ENCODE measurements around the gene FXYD6.

Gene FXYD6

DNA sequence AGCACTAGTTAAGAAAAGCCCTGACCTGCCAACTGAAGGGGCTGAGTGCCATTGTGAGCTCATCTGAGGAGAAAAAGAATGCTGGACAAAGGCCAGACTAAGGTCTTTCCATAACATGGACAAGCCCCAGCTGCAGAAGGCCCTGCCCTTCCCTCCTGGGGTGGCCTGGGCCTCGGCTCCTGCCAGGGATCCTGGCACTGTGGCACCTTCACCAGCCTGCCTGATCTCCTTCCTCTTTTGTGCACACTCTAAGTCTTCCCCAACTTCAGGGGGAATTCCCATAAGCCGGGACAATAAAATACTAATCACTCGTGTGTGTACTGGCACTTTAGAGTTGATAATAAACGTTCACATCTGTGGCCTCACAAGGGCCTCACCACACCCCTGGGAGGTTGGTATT lies 42.9 kb upstream of the FXYD6 start:
- no peak overlapping the region for H3K4me3 ChIP-seq (ENCODE audit: insufficient read depth, low read length, poor library complexity, severe bottlenecking)
- H3K9ac ChIP-seq (ENCODE audit: low read length): no peak overlapping the region
- TF ChIP-seq, protein P1, sequence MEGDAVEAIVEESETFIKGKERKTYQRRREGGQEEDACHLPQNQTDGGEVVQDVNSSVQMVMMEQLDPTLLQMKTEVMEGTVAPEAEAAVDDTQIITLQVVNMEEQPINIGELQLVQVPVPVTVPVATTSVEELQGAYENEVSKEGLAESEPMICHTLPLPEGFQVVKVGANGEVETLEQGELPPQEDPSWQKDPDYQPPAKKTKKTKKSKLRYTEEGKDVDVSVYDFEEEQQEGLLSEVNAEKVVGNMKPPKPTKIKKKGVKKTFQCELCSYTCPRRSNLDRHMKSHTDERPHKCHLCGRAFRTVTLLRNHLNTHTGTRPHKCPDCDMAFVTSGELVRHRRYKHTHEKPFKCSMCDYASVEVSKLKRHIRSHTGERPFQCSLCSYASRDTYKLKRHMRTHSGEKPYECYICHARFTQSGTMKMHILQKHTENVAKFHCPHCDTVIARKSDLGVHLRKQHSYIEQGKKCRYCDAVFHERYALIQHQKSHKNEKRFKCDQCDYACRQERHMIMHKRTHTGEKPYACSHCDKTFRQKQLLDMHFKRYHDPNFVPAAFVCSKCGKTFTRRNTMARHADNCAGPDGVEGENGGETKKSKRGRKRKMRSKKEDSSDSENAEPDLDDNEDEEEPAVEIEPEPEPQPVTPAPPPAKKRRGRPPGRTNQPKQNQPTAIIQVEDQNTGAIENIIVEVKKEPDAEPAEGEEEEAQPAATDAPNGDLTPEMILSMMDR (IDR thresholded peaks at IDR 0.05; ENCODE audit: insufficient read depth, low read length, poor library complexity, severe bottlenecking): no peak
- TF ChIP-seq EZH2phosphoT487 (conservative IDR thresholded peaks at IDR 0.05; ENCODE audit: low read length): no peak
- H3K27ac ChIP-seq (ENCODE audit: low read depth, low read length): no peak overlapping the region
- H3K9me2 ChIP-seq (replicated peaks; ENCODE audit: insufficient read depth, low read length): no peaks in the 10 kb centered on the region
- H3K4me2 ChIP-seq (ENCODE audit: low read depth, low read length, poor library complexity, severe bottlenecking): no peak overlapping the region
- no peaks in the 10 kb centered on the region for H3K36me3 ChIP-seq (ENCODE audit: low read length)
- no peaks in the 10 kb centered on the region for H3K27me3 ChIP-seq (ENCODE audit: low read length)
- no peak overlapping the region for H2AFZ ChIP-seq (ENCODE audit: low read depth, low read length, severe bottlenecking)
- no peaks in the 10 kb centered on the region for H3F3A ChIP-seq (ENCODE audit: insufficient read depth)
- no peaks in the 10 kb centered on the region for H4K20me1 ChIP-seq (ENCODE audit: low read depth, low read length)
- H3K9me3 ChIP-seq (ENCODE audit: insufficient read depth, low read length): no peaks in the 10 kb centered on the region
- no peaks in the 10 kb centered on the region for H3K79me2 ChIP-seq (ENCODE audit: insufficient read depth, low read length)

DNA sequence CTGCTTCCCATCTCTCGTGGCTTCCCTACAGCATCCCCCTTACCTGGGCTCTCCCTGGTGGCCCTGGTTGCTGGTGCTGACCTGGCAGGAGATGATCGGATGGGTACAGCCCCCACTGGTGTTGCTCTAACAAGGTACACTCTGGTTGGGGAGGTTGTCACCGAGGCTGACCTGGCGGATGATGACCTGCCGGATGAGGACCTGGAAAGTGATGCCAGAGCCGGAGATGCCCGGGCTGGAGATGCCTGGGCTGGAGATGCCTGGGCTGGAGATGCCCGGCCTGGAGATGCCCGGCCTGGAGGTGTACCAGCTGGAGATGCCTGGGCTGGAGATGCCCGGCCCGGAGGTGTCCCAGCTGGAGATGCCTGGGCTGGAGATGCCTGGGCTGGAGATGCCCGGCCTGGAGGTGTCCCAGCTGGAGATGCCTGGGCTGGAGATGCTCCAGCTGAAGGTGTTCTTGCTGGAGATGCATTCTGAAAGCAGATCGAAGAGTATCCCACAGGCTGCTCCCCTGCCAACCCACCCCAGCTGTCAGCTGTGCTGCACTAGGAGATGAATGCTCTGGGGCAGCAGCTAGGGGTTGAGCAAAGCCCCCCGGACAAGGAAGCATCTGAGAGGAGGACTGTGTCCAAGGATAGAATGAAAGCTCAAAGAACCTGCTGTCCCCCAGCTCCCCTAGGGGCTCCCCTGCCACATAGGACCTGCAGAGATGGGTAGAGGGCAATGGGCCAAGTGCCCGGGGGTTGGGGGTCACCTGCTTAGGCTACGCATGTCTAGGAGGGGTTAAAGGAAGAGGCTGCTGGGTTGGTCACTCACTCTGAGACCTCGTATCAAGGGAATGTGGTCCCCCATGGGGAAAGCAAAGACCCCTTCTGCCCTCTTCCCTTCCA lies 42.2 kb upstream of the FXYD6 start:
- H3K27ac ChIP-seq (ENCODE audit: low read depth, low read length): no peak overlapping the region
- H3K27me3 ChIP-seq (ENCODE audit: low read length): no peaks in the 10 kb centered on the region
- H3K9me2 ChIP-seq (replicated peaks; ENCODE audit: insufficient read depth, low read length): no peaks in the 10 kb centered on the region
- no peaks in the 10 kb centered on the region for H3K36me3 ChIP-seq (ENCODE audit: low read length)
- H3K9ac ChIP-seq (ENCODE audit: low read length): no peak overlapping the region
- H3K9me3 ChIP-seq (ENCODE audit: insufficient read depth, low read length): no peaks in the 10 kb centered on the region
- H3F3A ChIP-seq (ENCODE audit: insufficient read depth): no peaks in the 10 kb centered on the region
- H4K20me1 ChIP-seq (ENCODE audit: low read depth, low read length): no peaks in the 10 kb centered on the region
- no peaks in the 10 kb centered on the region for H3K79me2 ChIP-seq (ENCODE audit: insufficient read depth, low read length)
- H2AFZ ChIP-seq (ENCODE audit: low read depth, low read length, severe bottlenecking): no peak overlapping the region
- no peak overlapping the region for H3K4me3 ChIP-seq (ENCODE audit: insufficient read depth, low read length, poor library complexity, severe bottlenecking)
- TF ChIP-seq, protein P1 (IDR thresholded peaks at IDR 0.05; ENCODE audit: insufficient read depth, low read length, poor library complexity, severe bottlenecking): no peak
- no peak for TF ChIP-seq EZH2phosphoT487 (conservative IDR thresholded peaks at IDR 0.05; ENCODE audit: low read length)
- H3K4me2 ChIP-seq (ENCODE audit: low read depth, low read length, poor library complexity, severe bottlenecking): no peak overlapping the region

GRCh38 chr11:117917591-117918151 lies 41.2 kb upstream of the FXYD6 start:
- TF ChIP-seq, protein P1 (IDR thresholded peaks at IDR 0.05; ENCODE audit: insufficient read depth, low read length, poor library complexity, severe bottlenecking): no peak
- no peak for TF ChIP-seq EZH2phosphoT487 (conservative IDR thresholded peaks at IDR 0.05; ENCODE audit: low read length)
- Histone ChIP-seq H3K4me2 (ENCODE audit: low read depth, low read length, poor library complexity, severe bottlenecking) (no peak overlapping the region), H3K9ac (ENCODE audit: low read length) (no peak overlapping the region), H3K27ac (ENCODE audit: low read depth, low read length) (no peak overlapping the region), H3K79me2 (ENCODE audit: insufficient read depth, low read length) (no peaks in the 10 kb centered on the region), H3K9me2 (replicated peaks; ENCODE audit: insufficient read depth, low read length) (no peaks in the 10 kb centered on the region), H3F3A (ENCODE audit: insufficient read depth) (no peaks in the 10 kb centered on the region), H3K36me3 (ENCODE audit: low read length) (no peaks in the 10 kb centered on the region), H3K27me3 (ENCODE audit: low read length) (no peaks in the 10 kb centered on the region), H3K4me3 (ENCODE audit: insufficient read depth, low read length, poor library complexity, severe bottlenecking) (no peak overlapping the region), H3K9me3 (ENCODE audit: insufficient read depth, low read length) (no peaks in the 10 kb centered on the region), H4K20me1 (ENCODE audit: low read depth, low read length) (no peaks in the 10 kb centered on the region), H2AFZ (ENCODE audit: low read depth, low read length, severe bottlenecking) (no peak overlapping the region)

Data from SU-DHL-6 (cell line).